ENCODE measurements around the gene FAM83G.

FAM83G gene

GRCh38 chr17:19018600-19018950 is 14.0 kb upstream of the FAM83G start:
- no peak for DNase-seq
- no peak overlapping the region for H3K4me3 ChIP-seq (ENCODE audit: low read depth, low read length)
- TF ChIP-seq CTCF (IDR thresholded peaks at IDR 0.05; ENCODE audit: low read depth, low read length, missing control alignments) = no peak
- H3K27me3 ChIP-seq (replicated peaks) = peaks cover 2% of the 10 kb centered on the region
- in situ Hi-C loops (cut with HindIII; ENCODE audit: low pct_ligation_motif_present, low sequenced_read_pairs) = no loop called here
- no peaks in the 10 kb centered on the region for H3K36me3 ChIP-seq (replicated peaks)
- no peak overlapping the region for H3K27ac ChIP-seq

GRCh38 chr17:19017804-19018599 is 13.4 kb upstream of the FAM83G start:
- Histone ChIP-seq H3K27me3 (replicated peaks) (peaks cover 2% of the 10 kb centered on the region), H3K36me3 (replicated peaks) (no peaks in the 10 kb centered on the region), H3K4me3 (ENCODE audit: low read depth, low read length) (no peak overlapping the region), H3K27ac (no peak overlapping the region)
- in situ Hi-C loops (cut with HindIII; ENCODE audit: low pct_ligation_motif_present, low sequenced_read_pairs) = no loop called here
- no peak for TF ChIP-seq CTCF (IDR thresholded peaks at IDR 0.05; ENCODE audit: low read depth, low read length, missing control alignments)
- DNase-seq = no peak

GRCh38 chr17:19017401-19017800 is 12.8 kb upstream of the FAM83G start:
- in situ Hi-C loops (cut with HindIII; ENCODE audit: low pct_ligation_motif_present, low sequenced_read_pairs) = no loop called here
- Histone ChIP-seq H3K4me3 (ENCODE audit: low read depth, low read length) (no peak overlapping the region), H3K36me3 (replicated peaks) (no peaks in the 10 kb centered on the region), H3K27ac (no peak overlapping the region), H3K27me3 (replicated peaks) (peaks cover 2% of the 10 kb centered on the region)
- DNase-seq = no peak
- no peak for TF ChIP-seq CTCF (IDR thresholded peaks at IDR 0.05; ENCODE audit: low read depth, low read length, missing control alignments)

- Histone ChIP-seq H3K36me3 (replicated peaks) (no peaks in the 10 kb centered on the region), H3K27me3 (replicated peaks) (peaks cover 2% of the 10 kb centered on the region), H3K27ac (no peak overlapping the region), H3K4me3 (ENCODE audit: low read depth, low read length) (no peak overlapping the region)
- no peak for DNase-seq
- in situ Hi-C loops (cut with HindIII; ENCODE audit: low pct_ligation_motif_present, low sequenced_read_pairs) = no loop called here
- no peak for TF ChIP-seq CTCF (IDR thresholded peaks at IDR 0.05; ENCODE audit: low read depth, low read length, missing control alignments)
Observed at GRCh38 chr17:19016881-19017280, 12.3 kb upstream of the FAM83G start.

- no peak overlapping the region for H3K27ac ChIP-seq
- no peak for DNase-seq
- no peak for TF ChIP-seq CTCF (IDR thresholded peaks at IDR 0.05; ENCODE audit: low read depth, low read length, missing control alignments)
- in situ Hi-C loops (cut with HindIII; ENCODE audit: low pct_ligation_motif_present, low sequenced_read_pairs) = no loop called here
- peaks cover 2% of the 10 kb centered on the region for H3K27me3 ChIP-seq (replicated peaks)
- H3K4me3 ChIP-seq (ENCODE audit: low read depth, low read length) = no peak overlapping the region
- no peaks in the 10 kb centered on the region for H3K36me3 ChIP-seq (replicated peaks)
Observed at GRCh38 chr17:19016297-19016696, 11.7 kb upstream of the FAM83G start.

- no peak for DNase-seq
- Histone ChIP-seq H3K27me3 (replicated peaks) (peaks cover 2% of the 10 kb centered on the region), H3K4me3 (ENCODE audit: low read depth, low read length) (no peak overlapping the region), H3K36me3 (replicated peaks) (no peaks in the 10 kb centered on the region), H3K27ac (no peak overlapping the region)
- TF ChIP-seq CTCF (IDR thresholded peaks at IDR 0.05; ENCODE audit: low read depth, low read length, missing control alignments) = no peak
- in situ Hi-C loops (cut with HindIII; ENCODE audit: low pct_ligation_motif_present, low sequenced_read_pairs) = no loop called here
Observed at GRCh38 chr17:19015428-19015827, 10.9 kb upstream of the FAM83G start.

Data from brain microvascular endothelial cell (primary cell).